Mesenchymal stem cell (in vitro differentiated cells and primary cell): ENCODE data around the gene SPATA2L.

Experiments used
- DNase-seq: peaks from one replicate; pipeline ENCODE4 v3.0.0-alpha.2; 2013
- H2AFZ ChIP-seq: one replicate; pipeline ENCODE4 v1.6.1; 2013; ENCODE audit warnings: low read depth, mild to moderate bottlenecking, control low read depth, inconsistent platforms, low read length, moderate library complexity
- H2AK5ac ChIP-seq: 2 replicates; pipeline ENCODE4 v1.6.1; 2013; ENCODE audit warnings: low read length, moderate library complexity, mild to moderate bottlenecking, inconsistent platforms; ENCODE audit not compliant: severe bottlenecking
- H2BK120ac ChIP-seq: one replicate; pipeline ENCODE4 v1.6.1; 2013; ENCODE audit warnings: low read depth, mild to moderate bottlenecking, inconsistent platforms, low read length, moderate library complexity
- H2BK12ac ChIP-seq, 2 experiments: one replicate each; pipeline ENCODE4 v1.6.1; 2013; ENCODE audit warnings: inconsistent platforms in 2 of 2, low read length in 2 of 2, mild to moderate bottlenecking in 2 of 2, moderate library complexity in 2 of 2, control low read depth in 1 of 2
- H2BK15ac ChIP-seq: one replicate; pipeline ENCODE4 v1.6.1; 2013; ENCODE audit warnings: mild to moderate bottlenecking, low read depth, inconsistent platforms; ENCODE audit not compliant: poor library complexity, severe bottlenecking
- H2BK5ac ChIP-seq: 2 replicates; pipeline ENCODE4 v1.6.1; 2013; ENCODE audit warnings: low read depth, mild to moderate bottlenecking, low read length, control low read depth, inconsistent platforms; ENCODE audit not compliant: poor library complexity, severe bottlenecking
- H3K14ac ChIP-seq, 2 experiments: one replicate each; pipeline ENCODE4 v1.6.1; 2013; ENCODE audit warnings: inconsistent platforms in 2 of 2, low read length in 2 of 2, control low read depth in 1 of 2, mild to moderate bottlenecking in 1 of 2, moderate library complexity in 1 of 2
- H3K18ac ChIP-seq, 2 experiments: one replicate each; pipeline ENCODE4 v1.6.1; 2013; ENCODE audit warnings: inconsistent platforms in 2 of 2, low read length in 2 of 2, control low read depth in 1 of 2, low read depth in 1 of 2, mild to moderate bottlenecking in 1 of 2
- H3K23ac ChIP-seq, 2 experiments: one replicate each; pipeline ENCODE4 v1.6.1; 2013; ENCODE audit warnings: inconsistent platforms in 2 of 2, low read length in 2 of 2, mild to moderate bottlenecking in 2 of 2, moderate library complexity in 2 of 2, control low read depth in 1 of 2
- H3K27ac ChIP-seq: 2 replicates; pipeline ENCODE4 v1.5.1; 2013; ENCODE audit warnings: mild to moderate bottlenecking, moderate library complexity, low read length, control low read depth, inconsistent platforms; ENCODE audit not compliant: poor library complexity, severe bottlenecking
- H3K27me3 ChIP-seq, 2 experiments: 2 replicates each; pipeline versions ENCODE4 v1.6.1 to v1.7.0; 2013; ENCODE audit warnings: low read length in 2 of 2, mild to moderate bottlenecking in 2 of 2, moderate library complexity in 2 of 2, control low read depth in 1 of 2, inconsistent platforms in 1 of 2; ENCODE audit not compliant: control insufficient read depth in 1 of 2, insufficient read depth in 1 of 2
- H3K36me3 ChIP-seq, 2 experiments: 2 replicates each; pipeline versions ENCODE4 v1.6.1 to v1.7.0; 2013; ENCODE audit warnings: low read length in 2 of 2, control low read depth in 1 of 2, inconsistent platforms in 1 of 2, low read depth in 1 of 2, mild to moderate bottlenecking in 1 of 2; ENCODE audit not compliant: insufficient read depth in 2 of 2, control insufficient read depth in 1 of 2
- H3K4ac ChIP-seq, 2 experiments: one replicate each; pipeline ENCODE4 v1.6.1; 2013; ENCODE audit warnings: inconsistent platforms in 2 of 2, low read length in 2 of 2, mild to moderate bottlenecking in 2 of 2, moderate library complexity in 2 of 2, control low read depth in 1 of 2, low read depth in 1 of 2
- H3K4me1 ChIP-seq: 2 replicates; pipeline ENCODE4 v1.6.1; 2013; ENCODE audit warnings: low read depth, low read length, control low read depth; ENCODE audit not compliant: control insufficient read depth, insufficient read depth
- H3K4me2 ChIP-seq: 2 replicates; pipeline ENCODE4 v1.6.1; 2013; ENCODE audit warnings: low read length, mild to moderate bottlenecking, inconsistent platforms; ENCODE audit not compliant: poor library complexity, severe bottlenecking
- H3K4me3 ChIP-seq, 2 experiments: 2 replicates each; pipeline versions ENCODE4 v1.5.1 to v1.7.0; 2013; ENCODE audit warnings: low read length in 2 of 2, mild to moderate bottlenecking in 2 of 2, control low read depth in 1 of 2, low read depth in 1 of 2; ENCODE audit not compliant: insufficient read depth in 1 of 2
- H3K79me1 ChIP-seq: replicated peaks from 2 replicates; pipeline ENCODE4 v1.6.1; 2013; ENCODE audit warnings: mild to moderate bottlenecking, control low read depth, low read length, inconsistent platforms; ENCODE audit not compliant: poor library complexity, severe bottlenecking
- H3K9ac ChIP-seq: 2 replicates; pipeline ENCODE4 v1.7.0; 2013; ENCODE audit warnings: mild to moderate bottlenecking, low read length, moderate library complexity
- H3K9me3 ChIP-seq: 2 replicates; pipeline ENCODE4 v1.7.0; 2013; ENCODE audit warnings: mild to moderate bottlenecking, low read length; ENCODE audit not compliant: control insufficient read depth
- H4K8ac ChIP-seq: one replicate; pipeline ENCODE4 v1.6.1; 2013; ENCODE audit warnings: inconsistent platforms, mild to moderate bottlenecking, low read length, moderate library complexity
- H4K91ac ChIP-seq: one replicate; pipeline ENCODE4 v1.6.1; 2013; ENCODE audit warnings: mild to moderate bottlenecking, low read length, inconsistent platforms
- WGBS: methylation state at CpG from one replicate; pipeline ENCODE4 v1.1.7; 2013; ENCODE audit warnings: mixed read lengths; 5-methylcytosine and 5-hydroxymethylcytosine counted together

SPATA2L gene

GRCh38 chr16:89711601-89712273, 10.2 kb upstream of the SPATA2L start:
- 7% methylated on average over 43 of the region's 48 CpGs for WGBS
- H2BK5ac ChIP-seq: no peak overlapping the region
- H2BK12ac ChIP-seq: no peak overlapping the region
- peak; percentile 67 for DNase-seq
- H3K4me1 ChIP-seq: peaks cover 22% of the 10 kb centered on the region
- H3K14ac ChIP-seq: no peak overlapping the region
- peak overlapping the region; percentile 35 to 37 for H3K18ac ChIP-seq
- no peak overlapping the region for H3K23ac ChIP-seq
- no peak overlapping the region for H4K91ac ChIP-seq
- H3K79me1 ChIP-seq: peaks cover 8% of the 10 kb centered on the region
- no peaks in the 10 kb centered on the region for H3K9me3 ChIP-seq
- peak overlapping the region; percentile 13 to 57 for H3K4ac ChIP-seq
- peak overlapping the region; percentile 29 for H2AFZ ChIP-seq
- H3K4me2 ChIP-seq: peak overlapping the region; percentile 84
- peak overlapping the region; percentile 23 for H2BK120ac ChIP-seq
- peaks cover 26 to 53% of the 10 kb centered on the region in 2 experiments for H3K36me3 ChIP-seq
- H3K4me3 ChIP-seq: peak overlapping the region; percentile 61 to 66
- no peaks in the 10 kb centered on the region for H3K27me3 ChIP-seq
- H2AK5ac ChIP-seq: no peak overlapping the region
- peak overlapping the region; percentile 78 for H4K8ac ChIP-seq
- H3K9ac ChIP-seq: peak overlapping the region; percentile 38
- no peak overlapping the region for H2BK15ac ChIP-seq
- no peak overlapping the region for H3K27ac ChIP-seq

GRCh38 chr16:89710709-89711564, 9.4 kb upstream of the SPATA2L start:
- Histone ChIP-seq H3K4me3 (no peak overlapping the region), H3K27ac (no peak overlapping the region), H2AFZ (no peak overlapping the region), H4K91ac (no peak overlapping the region), H4K8ac (no peak overlapping the region), H2AK5ac (no peak overlapping the region), H3K9ac (no peak overlapping the region), H3K36me3 (peaks cover 22 to 49% of the 10 kb centered on the region in 2 experiments), H2BK12ac (no peak overlapping the region), H3K4ac (no peak overlapping the region), H3K18ac (no peak overlapping the region), H3K79me1 (peaks cover 2% of the 10 kb centered on the region), H2BK15ac (no peak overlapping the region), H2BK5ac (no peak overlapping the region), H3K4me2 (no peak overlapping the region), H3K23ac (no peak overlapping the region), H3K9me3 (no peaks in the 10 kb centered on the region), H3K4me1 (peaks cover 25% of the 10 kb centered on the region), H3K27me3 (no peaks in the 10 kb centered on the region), H3K14ac (no peak overlapping the region), H2BK120ac (no peak overlapping the region)
- no peak for DNase-seq
- 93% methylated on average over 61 of the region's 63 CpGs for WGBS

GRCh38 chr16:89709716-89710432, 8.4 kb upstream of the SPATA2L start:
- Histone ChIP-seq H3K9ac (no peak overlapping the region), H3K36me3 (peaks cover 19 to 43% of the 10 kb centered on the region in 2 experiments), H3K4me3 (no peak overlapping the region), H2BK5ac (no peak overlapping the region), H3K4me2 (no peak overlapping the region), H2BK12ac (no peak overlapping the region), H3K27me3 (no peaks in the 10 kb centered on the region), H3K4me1 (peaks cover 27% of the 10 kb centered on the region), H3K18ac (no peak overlapping the region), H3K14ac (no peak overlapping the region), H2AFZ (no peak overlapping the region), H3K79me1 (peaks cover 2% of the 10 kb centered on the region), H2BK120ac (no peak overlapping the region), H3K27ac (no peak overlapping the region), H2AK5ac (peak overlapping the region; percentile 13), H3K4ac (no peak overlapping the region), H4K8ac (no peak overlapping the region), H3K9me3 (no peaks in the 10 kb centered on the region), H3K23ac (no peak overlapping the region), H4K91ac (no peak overlapping the region), H2BK15ac (no peak overlapping the region)
- DNase-seq: no peak
- 76% methylated on average over 19 of the region's 19 CpGs for WGBS

GRCh38 chr16:89709166-89709565, 7.7 kb upstream of the SPATA2L start:
- H3K4ac ChIP-seq: no peak overlapping the region
- H2AK5ac ChIP-seq: no peak overlapping the region
- whole genome bisulfite sequencing: 90% methylated on average over 10 of the region's 10 CpGs
- no peak overlapping the region for H3K27ac ChIP-seq
- H3K4me1 ChIP-seq: peaks cover 27% of the 10 kb centered on the region
- H3K4me2 ChIP-seq: no peak overlapping the region
- H3K9ac ChIP-seq: no peak overlapping the region
- H2BK15ac ChIP-seq: no peak overlapping the region
- no peak overlapping the region for H2AFZ ChIP-seq
- H3K14ac ChIP-seq: no peak overlapping the region
- H3K36me3 ChIP-seq: peaks cover 19 to 43% of the 10 kb centered on the region in 2 experiments
- DNase-seq: no peak
- no peak overlapping the region for H2BK120ac ChIP-seq
- peaks cover 2% of the 10 kb centered on the region for H3K79me1 ChIP-seq
- peaks cover 0 to 3% of the 10 kb centered on the region in 2 experiments for H3K27me3 ChIP-seq
- H3K9me3 ChIP-seq: no peaks in the 10 kb centered on the region
- H4K91ac ChIP-seq: no peak overlapping the region
- H4K8ac ChIP-seq: no peak overlapping the region
- H3K23ac ChIP-seq: no peak overlapping the region
- H2BK12ac ChIP-seq: no peak overlapping the region
- H2BK5ac ChIP-seq: no peak overlapping the region
- H3K4me3 ChIP-seq: no peak overlapping the region
- H3K18ac ChIP-seq: no peak overlapping the region
